ENCODE results near the gene MYL3.

MYL3 gene

GRCh38 chr3:46863261-46863782 lies at the start of gene MYL3:
TSS of gene MYL3 (minus strand) at chr3:46863444. CDS start at chr3:46863390, 54 bp downstream.
- DNase-seq (ENCODE audit: low spot score), result no peak

GRCh38 chr3:46912986-46913385 lies 49.7 kb upstream of the MYL3 start:
- DNase-seq (ENCODE audit: low spot score), result no peak

GRCh38 chr3:46910914-46911313 lies 47.7 kb upstream of the MYL3 start:
- DNase-seq (ENCODE audit: low spot score), result peak; percentile 30

GRCh38 chr3:46910166-46910760 lies 47.0 kb upstream of the MYL3 start:
- peak; percentile 66 for DNase-seq (ENCODE audit: low spot score)

GRCh38 chr3:46909535-46910161 lies 46.4 kb upstream of the MYL3 start:
- DNase-seq (ENCODE audit: low spot score), result peak; percentile 89

GRCh38 chr3:46908986-46909534 lies 45.8 kb upstream of the MYL3 start:
- DNase-seq (ENCODE audit: low spot score), result no peak

GRCh38 chr3:46908294-46908985 lies 45.2 kb upstream of the MYL3 start:
- DNase-seq (ENCODE audit: low spot score), result peak; percentile 70

GRCh38 chr3:46907960-46908293 lies 44.7 kb upstream of the MYL3 start:
- no peak for DNase-seq (ENCODE audit: low spot score)

GRCh38 chr3:46907271-46907670 lies 44.0 kb upstream of the MYL3 start:
- DNase-seq (ENCODE audit: low spot score), result no peak

- peak; percentile 37 for DNase-seq (ENCODE audit: low spot score)
Observed at GRCh38 chr3:46906471-46907058, 43.3 kb upstream of the MYL3 start.

GRCh38 chr3:46905661-46906451 lies 42.6 kb upstream of the MYL3 start:
- peak; percentile 64 for DNase-seq (ENCODE audit: low spot score)

- peak; percentile 58 for DNase-seq (ENCODE audit: low spot score)
Observed at GRCh38 chr3:46905213-46905560, 41.9 kb upstream of the MYL3 start.

GRCh38 chr3:46904303-46905212 lies 41.3 kb upstream of the MYL3 start:
- DNase-seq (ENCODE audit: low spot score), result peak; percentile 57

GRCh38 chr3:46903341-46904302 lies 40.4 kb upstream of the MYL3 start:
- no peak for DNase-seq (ENCODE audit: low spot score)

- no peak for DNase-seq (ENCODE audit: low spot score)
Observed at GRCh38 chr3:46902188-46902631, 39.0 kb upstream of the MYL3 start.

- DNase-seq (ENCODE audit: low spot score), result no peak
Observed at GRCh38 chr3:46901591-46902187, 38.4 kb upstream of the MYL3 start.

GRCh38 chr3:46901061-46901460 lies 37.8 kb upstream of the MYL3 start:
- DNase-seq (ENCODE audit: low spot score), result no peak

- DNase-seq (ENCODE audit: low spot score), result no peak
Observed at GRCh38 chr3:46900356-46900755, 37.1 kb upstream of the MYL3 start.

GRCh38 chr3:46900007-46900292 lies 36.7 kb upstream of the MYL3 start:
- DNase-seq (ENCODE audit: low spot score), result peak; percentile 65

Data from left forelimb (tissue), 1 donor.